ENCODE data around the gene PRRT2.
A peak's percentile ranks its signal among the peaks of the same experiment; 100 is the strongest.

Gene PRRT2

GRCh38 chr16:29811170-29811895 lies 660 bp upstream of the PRRT2 start:
- peak overlapping the region; percentile 58 for H3K4me3 ChIP-seq (ENCODE audit: low read depth, low read length)

DNA sequence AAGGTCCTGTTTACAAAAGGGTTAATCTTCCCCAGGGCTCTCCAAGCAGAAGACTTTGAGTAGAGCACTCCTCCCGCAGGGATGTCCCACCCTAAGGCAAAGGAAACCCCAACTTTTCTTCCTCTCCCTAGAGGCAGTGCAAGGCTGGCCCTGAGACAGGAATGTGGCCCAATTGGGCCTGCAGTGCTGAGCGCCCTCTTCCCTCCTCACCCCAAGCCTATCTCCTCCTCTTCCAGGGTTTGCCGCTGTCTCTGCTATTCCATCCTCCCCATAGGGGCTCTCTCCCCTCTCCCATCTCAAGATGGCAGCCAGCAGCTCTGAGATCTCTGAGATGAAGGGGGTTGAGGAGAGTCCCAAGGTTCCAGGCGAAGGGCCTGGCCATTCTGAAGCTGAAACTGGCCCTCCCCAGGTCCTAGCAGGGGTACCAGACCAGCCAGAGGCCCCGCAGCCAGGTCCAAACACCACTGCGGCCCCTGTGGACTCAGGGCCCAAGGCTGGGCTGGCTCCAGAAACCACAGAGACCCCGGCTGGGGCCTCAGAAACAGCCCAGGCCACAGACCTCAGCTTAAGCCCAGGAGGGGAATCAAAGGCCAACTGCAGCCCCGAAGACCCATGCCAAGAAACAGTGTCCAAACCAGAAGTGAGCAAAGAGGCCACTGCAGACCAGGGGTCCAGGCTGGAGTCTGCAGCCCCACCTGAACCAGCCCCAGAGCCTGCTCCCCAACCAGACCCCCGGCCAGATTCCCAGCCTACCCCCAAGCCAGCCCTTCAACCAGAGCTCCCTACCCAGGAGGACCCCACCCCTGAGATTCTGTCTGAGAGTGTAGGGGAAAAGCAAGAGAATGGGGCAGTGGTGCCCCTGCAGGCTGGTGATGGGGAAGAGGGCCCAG lies 1.0 kb downstream of the PRRT2 start:
- peak overlapping the region; percentile 72 for H3K4me3 ChIP-seq (ENCODE audit: low read depth, low read length)

DNA sequence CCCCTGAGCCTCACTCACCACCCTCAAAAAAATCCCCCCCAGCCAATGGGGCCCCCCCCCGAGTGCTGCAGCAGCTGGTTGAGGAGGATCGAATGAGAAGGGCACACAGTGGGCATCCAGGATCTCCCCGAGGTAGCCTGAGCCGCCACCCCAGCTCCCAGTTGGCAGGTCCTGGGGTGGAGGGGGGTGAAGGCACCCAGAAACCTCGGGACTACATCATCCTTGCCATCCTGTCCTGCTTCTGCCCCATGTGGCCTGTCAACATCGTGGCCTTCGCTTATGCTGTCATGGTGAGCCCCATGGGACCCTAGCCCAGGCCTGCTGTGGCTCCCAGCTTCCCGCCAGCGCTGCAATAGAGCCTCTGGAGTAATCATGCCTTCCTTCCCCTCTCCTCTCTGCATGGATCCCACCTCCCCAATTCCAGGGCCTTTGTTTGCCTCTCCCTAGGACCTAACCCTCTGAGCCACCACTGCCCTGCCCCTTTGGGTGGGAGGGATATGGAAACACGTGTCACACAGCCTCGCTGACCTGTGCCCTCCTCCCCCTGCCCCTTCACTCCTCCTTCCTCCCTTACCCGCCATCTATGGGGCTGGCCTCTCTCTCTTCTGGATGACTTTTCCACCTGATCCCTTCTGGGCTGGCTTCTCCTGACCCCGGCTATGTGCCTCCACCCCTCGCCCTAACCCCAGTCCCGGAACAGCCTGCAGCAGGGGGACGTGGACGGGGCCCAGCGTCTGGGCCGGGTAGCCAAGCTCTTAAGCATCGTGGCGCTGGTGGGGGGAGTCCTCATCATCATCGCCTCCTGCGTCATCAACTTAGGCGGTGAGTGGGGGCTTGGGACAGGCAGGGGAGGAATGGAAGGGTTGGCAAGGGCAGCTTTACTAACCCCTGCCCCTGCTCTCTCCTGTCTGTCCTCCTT lies 1.9 kb downstream of the PRRT2 start:
- H3K4me3 ChIP-seq (ENCODE audit: low read depth, low read length): no peak overlapping the region

DNA sequence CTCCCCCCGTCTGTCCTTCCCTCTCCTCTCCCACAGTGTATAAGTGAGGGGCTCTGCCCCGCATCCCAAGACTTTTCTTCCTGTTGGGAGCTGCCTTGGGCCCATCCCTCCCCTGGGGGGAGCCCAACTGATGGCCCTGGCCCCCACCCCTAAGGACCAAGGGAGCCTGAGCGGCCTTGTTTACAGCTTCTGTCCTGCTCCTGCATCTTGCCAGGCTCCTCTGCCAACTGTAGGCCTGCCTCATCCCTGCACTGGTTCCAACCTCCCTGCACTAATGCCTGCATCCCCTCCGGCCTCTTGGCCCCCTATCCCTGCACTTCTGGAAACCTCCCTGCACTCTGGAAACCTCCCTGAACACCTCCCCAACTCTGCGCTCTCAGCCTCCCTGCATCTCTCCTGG lies 2.6 kb downstream of the PRRT2 start:
- no peak overlapping the region for H3K4me3 ChIP-seq (ENCODE audit: low read depth, low read length)

DNA sequence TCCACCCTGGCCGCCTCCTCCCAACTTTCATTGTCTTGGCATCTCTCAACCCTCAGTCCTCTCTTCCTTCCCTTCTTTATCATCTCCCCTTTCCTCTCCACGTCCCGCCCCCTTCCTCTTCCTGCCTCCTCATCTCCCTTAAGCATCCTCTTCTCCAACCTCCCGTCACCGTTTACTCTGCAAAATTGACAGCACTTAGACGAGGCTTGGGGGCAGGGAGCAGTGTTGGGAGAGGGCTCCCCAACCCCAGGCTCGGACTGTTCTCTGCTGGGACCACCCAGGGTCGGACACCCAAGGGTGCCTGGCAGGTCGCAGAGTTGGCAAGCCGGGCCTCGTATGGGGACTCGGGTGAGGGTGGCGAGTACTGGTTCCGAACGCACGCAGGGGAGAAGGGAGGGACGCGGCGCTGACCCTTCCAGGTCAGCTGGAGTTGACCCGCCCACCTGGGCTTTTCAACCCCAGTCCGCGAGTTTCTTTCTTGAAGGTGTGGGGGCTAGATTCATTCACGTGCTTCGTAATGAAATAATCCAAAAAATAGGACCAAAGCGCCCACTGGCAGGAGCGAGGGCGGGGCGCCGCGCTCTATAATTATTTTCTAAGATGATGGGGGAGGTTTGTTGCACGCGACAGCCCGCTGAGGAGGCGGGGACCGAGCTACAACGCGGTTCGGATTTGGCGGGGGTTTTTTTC lies 3.2 kb downstream of the PRRT2 start:
- peak overlapping the region; percentile 84 for H3K4me3 ChIP-seq (ENCODE audit: low read depth, low read length)

- H3K4me3 ChIP-seq (ENCODE audit: low read depth, low read length): peak within 1 kb of the TSS; percentile 84
Measured at GRCh38 chr16:29815793-29816693, 4.0 kb downstream of the PRRT2 start, which contains the start of gene PAGR1. PAGR1 (plus strand) TSS chr16:29816152; CDS start chr16:29816526, 374 bp downstream.

DNA sequence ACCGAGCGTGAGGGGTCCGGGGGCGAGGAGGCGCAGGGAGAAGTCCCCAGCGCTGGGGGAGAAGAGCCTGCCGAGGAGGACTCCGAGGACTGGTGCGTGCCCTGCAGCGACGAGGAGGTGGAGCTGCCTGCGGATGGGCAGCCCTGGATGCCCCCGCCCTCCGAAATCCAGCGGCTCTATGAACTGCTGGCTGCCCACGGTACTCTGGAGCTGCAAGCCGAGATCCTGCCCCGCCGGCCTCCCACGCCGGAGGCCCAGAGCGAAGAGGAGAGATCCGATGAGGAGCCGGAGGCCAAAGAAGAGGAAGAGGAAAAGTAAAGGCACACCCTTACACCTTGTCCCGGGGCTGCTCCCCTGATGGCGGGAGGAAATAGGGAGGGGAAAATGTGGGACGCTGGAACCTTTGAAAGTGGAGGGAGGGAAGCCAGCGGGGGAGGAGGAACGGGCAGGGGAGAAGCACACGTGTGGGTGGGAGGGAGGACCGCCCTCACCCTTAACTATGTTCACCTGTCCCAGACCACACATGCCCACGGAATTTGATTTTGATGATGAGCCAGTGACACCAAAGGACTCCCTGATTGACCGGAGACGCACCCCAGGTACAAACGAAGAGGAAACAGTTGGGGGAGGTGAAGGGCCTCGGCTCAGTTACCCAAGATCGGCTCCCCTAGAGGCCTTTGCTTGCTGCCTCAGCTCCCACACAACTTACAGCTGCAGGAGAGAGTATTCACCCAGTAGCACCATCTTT lies 4.9 kb downstream of the PRRT2 start:
- H3K4me3 ChIP-seq (ENCODE audit: low read depth, low read length): peak overlapping the region; percentile 84

DNA sequence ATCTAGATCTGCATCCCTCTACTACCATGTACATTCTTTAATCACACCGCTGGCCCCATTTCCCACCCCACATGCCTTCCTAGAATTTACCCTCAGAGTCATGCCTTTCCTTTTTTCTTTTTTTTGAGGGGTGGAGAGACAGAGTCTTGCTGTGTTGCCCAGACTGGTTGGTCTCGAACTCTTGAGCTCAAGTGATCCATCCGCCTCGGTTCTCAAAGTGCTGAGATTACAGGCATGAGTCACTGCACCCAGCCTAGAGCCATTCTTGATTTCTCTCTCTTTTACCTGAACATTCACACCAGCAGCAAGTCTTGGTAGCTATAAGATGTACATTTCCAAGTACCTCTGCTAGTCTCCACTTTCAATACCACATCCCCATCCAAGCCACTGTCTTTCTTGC lies 6.1 kb downstream of the PRRT2 start:
- H3K4me3 ChIP-seq (ENCODE audit: low read depth, low read length): no peak overlapping the region

DNA sequence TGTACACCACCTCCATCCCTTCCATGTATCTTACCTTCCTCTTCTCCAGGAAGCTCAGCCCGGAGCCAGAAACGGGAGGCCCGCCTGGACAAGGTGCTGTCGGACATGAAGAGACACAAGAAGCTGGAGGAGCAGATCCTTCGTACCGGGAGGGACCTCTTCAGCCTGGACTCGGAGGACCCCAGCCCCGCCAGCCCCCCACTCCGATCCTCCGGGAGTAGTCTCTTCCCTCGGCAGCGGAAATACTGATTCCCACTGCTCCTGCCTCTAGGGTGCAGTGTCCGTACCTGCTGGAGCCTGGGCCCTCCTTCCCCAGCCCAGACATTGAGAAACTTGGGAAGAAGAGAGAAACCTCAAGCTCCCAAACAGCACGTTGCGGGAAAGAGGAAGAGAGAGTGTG lies 7.5 kb downstream of the PRRT2 start:
- H3K4me3 ChIP-seq (ENCODE audit: low read depth, low read length): no peak overlapping the region

GRCh38 chr16:29820271-29820701 lies 8.3 kb downstream of the PRRT2 start, which contains the start of gene MVP:
MVP (plus strand) TSS chr16:29820462; CDS start chr16:29830550, 10,088 bp downstream.
- H3K4me3 ChIP-seq (ENCODE audit: low read depth, low read length): no peak within 1 kb of the TSS

DNA sequence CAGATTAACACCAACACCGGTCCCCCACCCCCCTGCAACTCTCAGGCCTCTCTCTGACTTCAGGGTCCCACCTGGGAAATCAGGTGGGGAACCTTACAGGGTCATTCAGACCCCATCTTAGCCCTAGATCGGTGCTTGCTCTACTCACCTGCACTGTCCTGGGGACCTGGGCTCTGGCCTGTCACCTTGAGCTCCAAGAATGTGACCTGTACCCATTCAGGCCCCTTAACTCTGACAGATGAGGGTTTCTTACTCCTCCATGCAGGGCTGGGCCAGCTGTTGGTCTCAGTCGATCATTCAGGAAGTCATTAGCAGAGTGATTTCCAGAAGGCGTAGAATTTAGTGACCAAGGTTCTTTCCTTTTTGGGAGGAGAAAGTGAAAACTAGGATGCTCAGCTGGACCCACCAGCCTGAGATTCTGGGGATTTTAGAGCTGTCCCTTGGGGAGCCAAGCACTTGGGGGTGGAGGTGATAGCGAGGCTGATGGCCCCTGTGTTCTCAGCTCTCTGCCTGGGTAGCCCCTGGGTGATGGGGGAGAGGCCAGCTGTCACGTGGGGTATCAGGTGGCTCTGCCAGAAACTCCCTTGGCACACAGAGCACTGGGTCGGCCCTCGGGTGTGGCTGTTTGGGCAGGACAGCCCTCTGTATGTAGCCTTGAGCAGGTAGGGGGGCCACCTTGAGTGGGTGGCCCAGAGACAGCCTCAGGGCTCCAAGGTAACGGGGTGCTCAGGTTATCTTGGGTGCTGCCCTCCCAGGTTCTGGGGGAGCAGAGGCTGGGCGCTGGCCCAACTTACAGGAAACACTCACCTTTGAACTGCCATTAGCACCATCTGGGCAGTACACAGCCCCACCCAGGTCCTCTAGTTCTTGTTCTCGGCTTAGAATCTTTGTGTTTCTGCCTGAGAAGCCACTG lies 9.0 kb downstream of the PRRT2 start:
- no peak overlapping the region for H3K4me3 ChIP-seq (ENCODE audit: low read depth, low read length)

DNA sequence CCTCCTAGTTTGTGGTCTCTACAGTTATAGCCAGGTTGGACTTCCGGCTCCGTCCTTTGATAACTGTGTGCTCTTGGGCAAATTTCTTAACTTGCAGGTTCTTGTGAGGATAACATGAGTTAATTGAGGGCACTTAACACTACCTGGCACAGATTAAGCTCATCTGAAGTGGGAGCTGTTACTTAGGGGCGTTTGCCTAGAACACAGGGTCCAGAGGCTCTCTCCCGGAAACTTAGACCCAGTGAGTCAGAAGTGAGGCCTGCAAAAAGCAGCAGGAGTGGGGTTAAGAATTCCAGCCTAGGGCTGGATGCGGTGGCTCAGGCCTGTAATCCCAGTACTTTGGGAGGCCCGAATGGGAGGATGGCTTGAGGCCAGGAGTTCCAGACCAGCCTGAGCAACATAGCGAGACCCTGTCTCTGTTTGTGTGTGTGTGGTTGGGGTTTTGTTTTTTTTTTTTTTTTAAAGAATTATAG lies 9.7 kb downstream of the PRRT2 start:
- H3K4me3 ChIP-seq (ENCODE audit: low read depth, low read length): no peak overlapping the region

GRCh38 chr16:29824589-29825144 lies 12.7 kb downstream of the PRRT2 start:
- H3K4me3 ChIP-seq (ENCODE audit: low read depth, low read length): no peak overlapping the region

DNA sequence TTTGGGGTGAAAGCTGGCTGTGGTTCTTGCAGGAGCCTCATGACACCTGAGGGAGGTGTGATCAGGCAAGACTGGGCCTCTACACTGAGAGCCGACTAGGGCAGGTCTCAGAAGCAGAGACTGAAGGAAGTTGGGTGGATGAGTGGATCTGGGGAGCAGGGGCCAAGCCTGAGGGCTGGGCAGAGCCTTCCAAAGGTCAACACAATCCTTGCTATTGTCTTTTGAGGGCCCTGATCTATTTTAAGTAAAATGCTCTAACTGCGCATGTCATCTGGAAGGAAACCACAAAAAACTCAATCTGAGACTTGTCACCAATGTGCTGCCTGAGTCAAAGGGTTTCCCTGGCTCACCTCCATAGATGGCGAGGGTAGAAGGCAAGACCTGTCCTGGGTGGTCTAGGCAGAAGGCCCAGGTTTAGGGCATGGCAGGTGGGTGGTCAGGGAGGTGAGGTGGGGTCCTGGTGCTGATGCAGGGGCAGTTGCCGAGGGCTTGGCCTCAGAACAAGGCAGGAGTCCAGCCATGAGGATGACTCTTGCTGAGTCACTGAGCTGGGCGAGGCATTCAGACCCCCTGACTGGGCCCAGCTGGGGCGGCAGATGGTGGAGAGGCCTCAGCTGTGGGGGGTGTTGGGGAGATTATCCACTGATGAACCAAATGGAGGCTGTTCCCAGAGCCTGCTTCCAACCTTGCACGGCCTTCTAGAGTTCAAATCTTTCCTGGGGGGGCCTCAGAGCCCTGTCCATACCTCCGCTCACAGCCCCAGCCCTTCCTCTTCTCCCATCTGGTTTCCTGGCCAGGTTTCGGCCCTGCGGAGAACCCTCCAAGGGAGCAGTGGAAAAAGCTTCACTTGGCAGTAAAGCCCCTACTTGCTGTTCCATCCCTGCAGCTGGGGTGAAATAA lies 13.4 kb downstream of the PRRT2 start:
- H3K4me3 ChIP-seq (ENCODE audit: low read depth, low read length): no peak overlapping the region

- H3K4me3 ChIP-seq (ENCODE audit: low read depth, low read length): no peak overlapping the region
Measured at GRCh38 chr16:29826342-29826695, 14.3 kb downstream of the PRRT2 start.

DNA sequence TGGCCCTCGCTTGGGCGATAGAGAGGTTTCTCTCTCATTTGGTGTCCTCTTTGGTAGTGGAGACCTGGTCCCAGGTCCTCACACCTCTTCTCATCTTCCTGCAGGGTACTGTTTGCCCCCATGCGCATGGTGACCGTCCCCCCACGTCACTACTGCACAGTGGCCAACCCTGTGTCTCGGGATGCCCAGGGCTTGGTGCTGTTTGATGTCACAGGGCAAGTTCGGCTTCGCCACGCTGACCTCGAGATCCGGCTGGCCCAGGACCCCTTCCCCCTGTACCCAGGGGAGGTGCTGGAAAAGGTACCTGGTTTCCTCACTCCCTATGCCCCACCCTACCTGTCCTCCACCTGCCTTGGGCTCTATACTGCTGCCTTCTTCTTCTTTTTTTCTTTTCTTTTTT lies 18.8 kb downstream of the PRRT2 start:
- H3K4me3 ChIP-seq (ENCODE audit: low read depth, low read length): no peak overlapping the region
